Stimulated activated CD4-positive, alpha-beta T cell treated with anti-CD3 and anti-CD28 coated beads, Interleukin-1b, Interleukin-23, amount 100 ng/mL, for 1 hour (primary cell): Measurements from ENCODE around the gene POU2F2.
A peak's percentile ranks its signal among the peaks of the same experiment; 100 is the strongest.

Source experiments
- DNase-seq, 2 donors: peaks; one replicate each; pipeline ENCODE4 v3.0.0-alpha.2; 2020; ENCODE audit warnings: low read depth in 2 of 2

POU2F2 gene

DNA sequence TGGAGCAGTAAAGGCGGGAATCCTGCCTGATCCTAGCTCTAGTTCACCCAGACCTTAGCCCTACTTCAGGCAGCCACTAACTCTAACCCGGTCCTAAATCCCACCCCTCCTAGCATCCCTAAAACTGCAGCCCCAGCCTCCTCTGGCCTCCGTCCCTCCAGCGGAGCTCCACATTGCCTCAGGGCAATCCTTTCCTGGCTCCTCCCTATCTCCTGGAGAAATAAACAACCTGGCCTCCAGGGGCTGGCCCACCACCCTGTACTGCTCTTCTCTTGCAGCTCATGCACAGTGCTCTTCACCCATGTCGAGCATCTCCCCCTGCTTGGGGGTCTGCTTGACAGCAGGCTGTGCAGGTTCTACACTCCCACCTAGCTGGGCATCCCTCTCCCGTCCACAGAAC, 6.7 kb downstream of the POU2F2 start:
- no peak for DNase-seq

- DNase-seq = no peak
Measured at GRCh38 chr19:42124386-42124901, 7.8 kb downstream of the POU2F2 start.

DNA sequence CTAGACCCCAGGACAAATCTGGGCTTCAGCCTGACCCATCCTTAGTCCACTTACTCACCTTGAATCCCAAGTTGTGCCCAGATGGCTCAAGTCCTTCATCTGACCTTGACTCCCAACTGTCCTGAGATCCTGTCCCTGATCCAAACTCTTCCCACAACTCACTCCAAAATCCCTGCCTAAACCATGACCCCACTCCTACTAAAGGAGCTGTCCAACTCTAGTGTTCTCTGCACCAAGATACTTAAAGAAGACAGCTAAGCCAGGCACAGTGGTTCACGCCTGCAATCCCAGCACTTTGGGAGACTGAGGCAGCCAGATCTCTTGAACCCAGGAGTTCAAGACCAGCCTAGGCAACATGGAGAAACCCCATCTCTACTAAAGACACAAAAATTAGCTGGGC, 8.5 kb downstream of the POU2F2 start:
- DNase-seq = no peak

GRCh38 chr19:42122691-42123607, 9.3 kb downstream of the POU2F2 start:
- DNase-seq = peak in 1 of 2 donors; percentile 35

- peak; percentile 62 to 66 for DNase-seq
Measured at GRCh38 chr19:42121656-42122069, 10.6 kb downstream of the POU2F2 start.

- DNase-seq = no peak
Measured at GRCh38 chr19:42121036-42121621, 11.1 kb downstream of the POU2F2 start.

GRCh38 chr19:42120276-42120980, 11.8 kb downstream of the POU2F2 start:
- DNase-seq = no peak

DNA sequence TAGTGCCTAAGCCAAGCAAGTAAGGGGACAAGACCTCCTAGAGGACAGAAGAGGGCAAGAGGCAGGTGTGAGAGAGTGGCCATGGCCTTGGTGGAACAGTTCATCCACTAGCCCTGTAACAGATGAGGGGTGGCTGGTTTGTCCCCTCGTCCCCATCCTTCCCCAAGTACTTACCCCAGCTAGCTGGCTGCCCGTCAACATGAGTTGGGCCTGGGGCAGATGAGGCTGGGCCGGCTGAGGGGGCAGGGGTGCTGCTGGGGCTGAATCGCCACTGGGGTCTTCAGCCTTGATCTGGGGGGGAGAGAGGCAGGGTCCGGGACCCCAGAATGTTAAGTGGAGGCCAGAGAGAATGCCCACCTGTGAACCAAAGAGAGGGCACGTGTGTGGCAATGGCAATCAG, 15.2 kb downstream of the POU2F2 start:
- no peak for DNase-seq

GRCh38 chr19:42116308-42117075, 15.8 kb downstream of the POU2F2 start:
- DNase-seq = no peak

GRCh38 chr19:42115705-42116104, 16.5 kb downstream of the POU2F2 start:
- no peak for DNase-seq

DNA sequence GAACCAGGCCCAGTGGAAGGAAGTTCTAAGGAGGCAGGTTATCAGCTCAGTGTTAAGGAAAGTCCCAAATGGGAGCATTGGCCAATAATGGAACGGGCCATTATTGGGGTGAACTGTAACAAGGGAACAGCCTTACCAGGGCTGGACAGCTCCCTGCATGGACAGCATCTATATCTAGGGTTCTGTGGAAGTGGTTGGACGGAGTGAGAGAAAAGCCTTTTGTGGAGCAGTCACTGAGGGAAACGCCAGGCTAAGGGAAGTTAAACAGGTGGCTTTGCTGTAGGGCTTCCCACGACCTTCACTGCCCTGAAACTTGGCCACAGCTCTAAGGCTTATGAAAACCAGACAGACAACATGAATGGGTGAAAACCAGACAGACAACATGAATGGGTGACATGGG, 17.0 kb downstream of the POU2F2 start:
- no peak for DNase-seq

GRCh38 chr19:42114412-42114811, 17.8 kb downstream of the POU2F2 start:
- DNase-seq = no peak

GRCh38 chr19:42113641-42114348, 18.5 kb downstream of the POU2F2 start:
- no peak for DNase-seq

DNA sequence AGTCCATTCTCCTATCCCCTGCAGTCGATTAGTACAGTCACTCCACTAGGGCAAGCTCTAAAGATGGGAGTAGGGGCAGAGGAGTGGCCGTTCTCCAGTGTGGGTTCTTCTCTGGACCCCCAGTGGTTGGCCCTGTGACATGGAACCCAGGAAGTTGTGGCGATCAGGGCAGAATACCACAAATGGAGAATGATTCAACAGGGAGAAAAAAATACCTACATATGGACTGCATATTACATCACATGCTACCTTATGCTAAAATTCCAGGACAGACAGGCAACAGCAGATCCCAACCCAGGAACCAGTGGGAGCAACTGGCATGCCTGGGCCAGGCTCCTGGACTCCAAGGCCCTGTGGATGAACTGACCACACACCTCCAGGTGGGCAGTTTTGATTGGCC, 20.4 kb downstream of the POU2F2 start:
- DNase-seq = no peak

DNA sequence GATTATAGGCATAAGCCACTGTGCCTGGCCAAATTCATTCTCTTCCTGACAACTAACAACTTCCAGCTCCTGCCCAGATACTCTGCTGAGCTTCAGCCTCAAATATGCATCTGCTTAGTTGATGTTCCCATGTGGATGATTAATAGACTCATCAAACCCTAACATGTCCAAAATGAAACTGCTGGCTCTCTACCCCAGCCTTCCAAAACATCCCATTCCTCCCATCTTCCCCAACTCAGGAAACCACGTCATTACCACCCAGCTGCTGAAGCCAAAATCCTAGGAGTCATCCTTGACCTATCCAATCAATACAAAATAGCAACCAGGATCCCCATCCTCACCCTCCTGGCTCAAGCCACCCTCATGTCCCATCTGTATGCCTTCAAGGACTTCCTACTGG, 20.9 kb downstream of the POU2F2 start:
- no peak for DNase-seq

DNA sequence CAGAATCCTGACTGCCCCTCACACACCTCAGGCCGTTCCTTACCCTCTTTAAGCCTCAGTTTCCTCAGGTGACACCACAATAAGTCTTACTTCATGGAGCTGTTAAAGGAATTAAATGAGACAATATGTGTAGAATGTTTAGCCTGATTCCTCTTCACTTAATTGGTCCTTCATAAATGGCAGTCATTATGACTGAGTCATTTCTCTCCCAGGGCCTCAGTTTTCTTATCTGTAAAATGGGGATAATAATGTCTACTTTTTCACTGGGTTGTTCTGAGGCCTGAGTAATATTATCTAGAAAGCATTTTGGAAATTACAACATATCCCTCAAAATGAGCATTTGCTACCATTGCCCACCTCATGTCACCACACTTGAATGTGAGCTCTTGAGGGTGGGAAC, 21.6 kb downstream of the POU2F2 start:
- no peak for DNase-seq

- DNase-seq = no peak
Measured at GRCh38 chr19:42109896-42110295, 22.4 kb downstream of the POU2F2 start.

- DNase-seq = peak; percentile 78 to 81
Measured at GRCh38 chr19:42108527-42109389, 23.5 kb downstream of the POU2F2 start.

DNA sequence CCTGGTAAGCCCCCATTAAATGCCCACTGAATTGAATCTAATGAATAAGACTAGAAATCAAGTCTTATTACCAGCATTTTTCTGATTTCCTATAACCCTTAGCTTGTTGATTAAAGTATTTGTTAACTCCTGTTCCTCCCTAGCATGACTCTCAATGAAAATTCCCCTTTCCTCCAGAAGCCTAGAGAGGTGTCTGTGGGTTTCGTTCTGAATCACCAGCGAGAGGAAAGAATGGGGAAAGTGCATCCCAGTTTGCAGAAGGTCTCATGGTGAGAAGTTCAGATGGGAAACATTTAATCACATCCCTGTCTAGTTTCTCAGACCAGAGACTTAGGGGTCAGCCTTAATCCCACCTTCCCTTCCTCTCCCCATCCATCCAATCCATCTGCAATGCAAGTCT, 26.9 kb downstream of the POU2F2 start:
- DNase-seq = no peak

DNA sequence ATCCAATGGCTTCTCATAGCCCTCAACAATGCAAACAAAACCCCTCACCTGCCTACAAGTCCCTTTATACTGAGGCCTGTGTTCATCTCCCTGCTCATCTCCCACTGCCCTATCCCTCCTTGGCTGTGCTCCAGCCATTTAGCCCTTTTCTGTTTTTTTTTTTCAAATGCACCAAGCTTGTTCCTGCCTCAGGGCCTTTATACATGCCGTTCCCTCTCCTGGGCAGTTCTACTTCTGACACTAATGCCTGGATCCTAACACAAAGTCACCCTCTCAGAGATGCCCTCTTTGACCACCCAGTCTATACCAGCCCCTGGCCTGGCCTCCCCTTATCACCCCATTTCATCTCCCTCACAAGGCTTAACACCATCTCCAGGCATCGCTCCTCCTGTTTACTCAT, 29.4 kb downstream of the POU2F2 start:
- DNase-seq = no peak
